Endothelial cell of umbilical vein (primary cell): ENCODE results near the gene ARMS2.

ENCODE experiments used
- EZH2 ChIP-seq: IDR thresholded peaks from 2 replicates; pipeline ENCODE4 v1.6.1; 2012; ENCODE audit warnings: borderline replicate concordance, low read depth, mild to moderate bottlenecking, moderate library complexity, low read length, inconsistent platforms; ENCODE audit not compliant: severe bottlenecking
- FOS ChIP-seq: IDR thresholded peaks from 2 replicates; pipeline ENCODE4 v1.6.1; 2011; ENCODE audit warnings: mild to moderate bottlenecking, low read length, moderate library complexity, borderline replicate concordance; ENCODE audit not compliant: insufficient read depth
- GATA2 ChIP-seq: IDR thresholded peaks from 2 replicates; pipeline ENCODE4 v1.7.0; 2011; ENCODE audit warnings: low read depth, mild to moderate bottlenecking, moderate library complexity, mixed read lengths, low read length; ENCODE audit not compliant: insufficient read length, insufficient read depth
- MYC ChIP-seq: IDR thresholded peaks from one replicate; pipeline ENCODE4 v1.6.1; 2011; ENCODE audit warnings: mild to moderate bottlenecking, low read depth, low read length
- POLR2A ChIP-seq: IDR thresholded peaks from 2 replicates; pipeline ENCODE4 v1.6.1; 2012; ENCODE audit warnings: low read depth, mild to moderate bottlenecking, control low read depth, low read length
- POLR2AphosphoS5 ChIP-seq: IDR thresholded peaks from 2 replicates; pipeline ENCODE4 v1.6.1; 2012; ENCODE audit warnings: low read depth, mild to moderate bottlenecking, control low read depth, low read length, moderate library complexity; ENCODE audit not compliant: insufficient read depth
- TF ChIP-seq, protein P1 (sequence below), 2 donors: IDR thresholded peaks; 1 replicate in 1 of 2; 2 replicates in 1 of 2; pipeline ENCODE4 v1.5.1; 2011; ENCODE audit warnings: low read length in 2 of 2, mild to moderate bottlenecking in 2 of 2, moderate library complexity in 2 of 2, control low read depth in 1 of 2, inconsistent platforms in 1 of 2, low read depth in 1 of 2; ENCODE audit not compliant: insufficient read depth in 1 of 2; ENCODE audit errors: extremely low read depth in 1 of 2
- TF ChIP-seq, protein P2 (sequence below): IDR thresholded peaks from 2 replicates; pipeline ENCODE4 v1.6.1; 2011; ENCODE audit not compliant: insufficient read depth, insufficient read length

DNA sequence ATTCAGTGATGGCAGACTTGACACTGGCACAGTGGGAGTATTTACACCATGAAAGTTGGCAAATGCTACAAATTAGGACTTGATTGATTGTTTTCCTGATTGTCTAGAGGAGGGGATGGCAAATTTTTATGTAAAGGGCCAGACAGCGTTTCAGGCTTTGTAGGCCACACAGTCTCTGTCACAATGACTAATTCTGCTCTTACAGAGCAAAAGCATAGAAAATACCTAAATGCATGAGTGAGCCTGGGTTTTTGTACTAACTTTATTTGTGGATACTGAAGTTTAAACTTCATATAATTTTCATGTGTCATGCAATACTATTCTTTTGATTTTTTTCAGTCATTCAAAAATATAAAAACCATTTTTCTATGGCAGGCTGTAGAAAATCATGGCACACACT lies 9.0 kb upstream of the ARMS2 start:
- TF ChIP-seq, protein P1, sequence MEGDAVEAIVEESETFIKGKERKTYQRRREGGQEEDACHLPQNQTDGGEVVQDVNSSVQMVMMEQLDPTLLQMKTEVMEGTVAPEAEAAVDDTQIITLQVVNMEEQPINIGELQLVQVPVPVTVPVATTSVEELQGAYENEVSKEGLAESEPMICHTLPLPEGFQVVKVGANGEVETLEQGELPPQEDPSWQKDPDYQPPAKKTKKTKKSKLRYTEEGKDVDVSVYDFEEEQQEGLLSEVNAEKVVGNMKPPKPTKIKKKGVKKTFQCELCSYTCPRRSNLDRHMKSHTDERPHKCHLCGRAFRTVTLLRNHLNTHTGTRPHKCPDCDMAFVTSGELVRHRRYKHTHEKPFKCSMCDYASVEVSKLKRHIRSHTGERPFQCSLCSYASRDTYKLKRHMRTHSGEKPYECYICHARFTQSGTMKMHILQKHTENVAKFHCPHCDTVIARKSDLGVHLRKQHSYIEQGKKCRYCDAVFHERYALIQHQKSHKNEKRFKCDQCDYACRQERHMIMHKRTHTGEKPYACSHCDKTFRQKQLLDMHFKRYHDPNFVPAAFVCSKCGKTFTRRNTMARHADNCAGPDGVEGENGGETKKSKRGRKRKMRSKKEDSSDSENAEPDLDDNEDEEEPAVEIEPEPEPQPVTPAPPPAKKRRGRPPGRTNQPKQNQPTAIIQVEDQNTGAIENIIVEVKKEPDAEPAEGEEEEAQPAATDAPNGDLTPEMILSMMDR (IDR thresholded peaks at IDR 0.05; ENCODE audit: extremely low read depth in 1 of 2, insufficient read depth in 1 of 2, low read depth in 1 of 2, low read length in 2 of 2) = no peak
- no peak for TF ChIP-seq POLR2A
- TF ChIP-seq, protein P2, sequence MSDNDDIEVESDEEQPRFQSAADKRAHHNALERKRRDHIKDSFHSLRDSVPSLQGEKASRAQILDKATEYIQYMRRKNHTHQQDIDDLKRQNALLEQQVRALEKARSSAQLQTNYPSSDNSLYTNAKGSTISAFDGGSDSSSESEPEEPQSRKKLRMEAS = no peak
- no peak for TF ChIP-seq GATA2
- no peak for TF ChIP-seq POLR2AphosphoS5
- TF ChIP-seq MYC = no peak
- no peak for TF ChIP-seq EZH2
- no peak for TF ChIP-seq FOS
